HepG2 (cell line): ENCODE data around the gene COX15. TPM values are rescaled to one million over a fixed set of nuclear protein-coding genes. Genes with fewer than 3 reads are reported as not detected.

Experiments
- CREM ChIP-seq, 2 experiments: sonication (generic) in 1 of 2; formaldehyde crosslinking in 1 of 2; IDR thresholded peaks; 2 replicates each; pipeline versions ENCODE4 v1.4.0 to v1.6.1; 2016 to 2020; ENCODE audit warnings: antibody characterized with exemption in 1 of 2, mild to moderate bottlenecking in 1 of 2, missing genetic modification reagents in 1 of 2
- GPN1 ChIP-seq: sonication (generic); formaldehyde crosslinking; IDR thresholded peaks from 2 replicates; pipeline ENCODE4 v1.5.1; 2020; ENCODE audit warnings: missing genetic modification reagents, borderline replicate concordance
- MAF1 ChIP-seq: sonication (generic); formaldehyde crosslinking; IDR thresholded peaks from 2 replicates; pipeline ENCODE4 v1.5.0; 2020; ENCODE audit warnings: missing genetic modification reagents, borderline replicate concordance
- NAIF1 ChIP-seq: sonication (generic); formaldehyde crosslinking; IDR thresholded peaks from 2 replicates; pipeline ENCODE4 v1.5.0; 2020; ENCODE audit warnings: mild to moderate bottlenecking, missing genetic modification reagents, borderline replicate concordance
- PHF5A ChIP-seq: IDR thresholded peaks from one replicate; pipeline ENCODE4 v1.6.1; 2018; ENCODE audit warnings: low read depth, missing genetic modification reagents; ENCODE audit not compliant: unreplicated experiment
- PRDM15 ChIP-seq: sonication (generic); formaldehyde crosslinking; IDR thresholded peaks from 2 replicates; pipeline ENCODE4 v1.4.0; 2020; ENCODE audit warnings: missing genetic modification reagents
- PREB ChIP-seq: sonication (generic); formaldehyde crosslinking; IDR thresholded peaks from 2 replicates; pipeline ENCODE4 v1.4.0; 2020; ENCODE audit warnings: missing genetic modification reagents
- RBAK ChIP-seq: sonication (generic); formaldehyde crosslinking; IDR thresholded peaks from 2 replicates; pipeline ENCODE4 v1.5.1; 2020; ENCODE audit warnings: mild to moderate bottlenecking, missing genetic modification reagents
- RFXANK ChIP-seq: IDR thresholded peaks from 2 replicates; pipeline ENCODE4 v1.6.1; 2016
- SIN3A ChIP-seq: IDR thresholded peaks from 2 replicates; pipeline ENCODE4 v1.6.1; 2011; ENCODE audit warnings: low read depth, mild to moderate bottlenecking, control low read depth, low read length, borderline replicate concordance
- TAF1 ChIP-seq: sonication (generic); formaldehyde crosslinking; IDR thresholded peaks from 2 replicates; pipeline ENCODE4 v1.4.0; 2020; ENCODE audit warnings: missing genetic modification reagents
- TEAD2 ChIP-seq: sonication (generic); formaldehyde crosslinking; IDR thresholded peaks from 2 replicates; pipeline ENCODE4 v1.9.0; 2021; ENCODE audit warnings: missing genetic modification reagents
- ZMYM3 ChIP-seq: sonication (generic); formaldehyde crosslinking; IDR thresholded peaks from 2 replicates; pipeline ENCODE4 v1.5.1; 2020; ENCODE audit warnings: mild to moderate bottlenecking, missing genetic modification reagents
- ZNF33B ChIP-seq: sonication (generic); formaldehyde crosslinking; IDR thresholded peaks from 2 replicates; pipeline ENCODE4 v1.5.1; 2020; ENCODE audit warnings: mild to moderate bottlenecking, missing genetic modification reagents
- ZNF83 ChIP-seq: sonication (generic); formaldehyde crosslinking; IDR thresholded peaks from 2 replicates; pipeline ENCODE4 v1.4.0; 2020; ENCODE audit warnings: missing genetic modification reagents, mild to moderate bottlenecking, borderline replicate concordance
- polyA plus RNA-seq, 8 experiments: library from polyadenylated mRNA; depleted of rRNA in 3 of 8; stranded (reverse) in 7 of 8; unstranded in 1 of 8; fragments of >200 nt; fragmentation: Illumina TruSeq in 4 of 8; extraction: Trizol in 4 of 8; gene quantifications; 2 replicates each; pipeline versions ENCODE4 v1.2.1 to v1.2.3, GENCODE V29; 2011 to 2016; ENCODE audit warnings: low read depth in 4 of 8, missing spikeins in 1 of 8, mixed read lengths in 1 of 8; ENCODE audit not compliant: insufficient read depth in 1 of 8
- total RNA-seq, 5 experiments: library from RNA; depleted of rRNA; stranded (reverse); fragments of >200 nt; fragmentation: Illumina TruSeq; extraction: Trizol; gene quantifications; 2 replicates each; pipeline ENCODE4 v1.2.3, GENCODE V29; 2016; ENCODE audit warnings: low read depth in 1 of 5
- TF ChIP-seq, protein P1 (sequence below): sonication (generic); formaldehyde crosslinking; IDR thresholded peaks from 2 replicates; pipeline ENCODE4 v1.5.0; 2020; ENCODE audit warnings: mild to moderate bottlenecking, missing genetic modification reagents, moderate library complexity
- TF ChIP-seq, protein P2 (sequence below), 2 experiments: sonication (generic) in 1 of 2; formaldehyde crosslinking in 1 of 2; IDR thresholded peaks; 2 replicates each; pipeline versions ENCODE4 v1.4.0 to v1.6.1; 2016 to 2020; ENCODE audit warnings: borderline replicate concordance in 1 of 2, low read depth in 1 of 2, mild to moderate bottlenecking in 1 of 2, missing genetic modification reagents in 1 of 2

The COX15 gene
- total and polyA plus RNA-seq, 2 of the 13 experiments (the other 11 are each of a cell fraction or from before 2014, with no cell fraction given): 19.2 to 44.7 TPM

DNA sequence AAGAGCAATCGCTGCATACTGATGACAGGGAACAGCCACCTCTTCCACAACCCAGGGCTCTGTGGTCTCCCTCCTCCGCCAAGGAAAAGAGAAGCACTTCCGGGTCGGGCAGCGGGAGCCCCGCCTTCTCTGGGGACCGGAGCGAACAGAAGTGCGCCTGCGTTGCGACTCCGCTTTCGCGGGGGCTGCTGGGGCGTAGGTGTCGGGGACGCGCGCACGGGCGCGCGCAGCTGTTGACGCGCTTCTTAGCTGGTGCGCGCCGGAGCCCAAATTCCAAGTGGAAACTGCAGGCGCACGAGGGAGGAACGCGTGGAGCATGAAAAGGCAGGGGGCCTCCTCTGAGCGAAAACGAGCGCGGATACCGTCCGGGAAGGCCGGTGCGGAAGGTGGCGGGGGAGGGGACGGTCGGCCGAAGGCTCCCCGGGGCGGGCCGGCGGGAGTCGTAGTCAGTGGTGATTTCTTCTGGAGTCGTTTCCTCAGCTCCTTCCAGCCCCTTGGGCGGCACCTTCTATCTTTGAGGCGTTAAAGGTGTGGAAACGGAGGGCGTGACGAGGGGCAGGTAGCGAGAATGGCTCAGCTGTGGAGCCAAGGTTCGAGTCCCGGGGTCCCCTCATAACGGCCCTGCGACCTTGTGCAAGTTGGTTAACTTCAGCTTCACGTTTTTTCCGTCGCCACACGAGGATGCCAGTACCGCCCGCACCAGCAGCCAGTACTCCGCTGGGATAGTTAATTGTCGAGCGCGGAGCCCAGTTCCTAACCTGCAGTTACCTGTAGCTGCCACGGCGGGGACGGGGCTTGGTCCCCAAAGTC, at the start of gene COX15, which contains the start of gene CUTC (continued):
- TF ChIP-seq ZMYM3 (CRISPR knock-in tag) (no peak; the same call in 1 of the 2 replicates), CREM (IDR thresholded peaks at IDR 0.05) (no peak; the same call in 1 of the 2 replicates), CREM (CRISPR knock-in tag; IDR thresholded peaks at IDR 0.05) (no peak), ZNF83 (CRISPR knock-in tag) (no peak), PRDM15 (CRISPR knock-in tag) (no peak), TAF1 (CRISPR knock-in tag) (peak; percentile 82), SIN3A (peak; percentile 87; the same call in 1 of the 2 replicates), TEAD2 (CRISPR knock-in tag) (no peak; the same call in 1 of the 2 replicates), RFXANK (CRISPR knock-in tag) (no peak), PHF5A (CRISPR knock-in tag) (peak; percentile 10), MAF1 (no peak), NAIF1 (CRISPR knock-in tag) (peak; percentile 84; the same call in 1 of the 2 replicates), GPN1 (no peak), ZNF33B (CRISPR knock-in tag) (peak; percentile 68; the same call in 1 of the 2 replicates), PREB (no peak), RBAK (no peak)
- TF ChIP-seq, protein P1, sequence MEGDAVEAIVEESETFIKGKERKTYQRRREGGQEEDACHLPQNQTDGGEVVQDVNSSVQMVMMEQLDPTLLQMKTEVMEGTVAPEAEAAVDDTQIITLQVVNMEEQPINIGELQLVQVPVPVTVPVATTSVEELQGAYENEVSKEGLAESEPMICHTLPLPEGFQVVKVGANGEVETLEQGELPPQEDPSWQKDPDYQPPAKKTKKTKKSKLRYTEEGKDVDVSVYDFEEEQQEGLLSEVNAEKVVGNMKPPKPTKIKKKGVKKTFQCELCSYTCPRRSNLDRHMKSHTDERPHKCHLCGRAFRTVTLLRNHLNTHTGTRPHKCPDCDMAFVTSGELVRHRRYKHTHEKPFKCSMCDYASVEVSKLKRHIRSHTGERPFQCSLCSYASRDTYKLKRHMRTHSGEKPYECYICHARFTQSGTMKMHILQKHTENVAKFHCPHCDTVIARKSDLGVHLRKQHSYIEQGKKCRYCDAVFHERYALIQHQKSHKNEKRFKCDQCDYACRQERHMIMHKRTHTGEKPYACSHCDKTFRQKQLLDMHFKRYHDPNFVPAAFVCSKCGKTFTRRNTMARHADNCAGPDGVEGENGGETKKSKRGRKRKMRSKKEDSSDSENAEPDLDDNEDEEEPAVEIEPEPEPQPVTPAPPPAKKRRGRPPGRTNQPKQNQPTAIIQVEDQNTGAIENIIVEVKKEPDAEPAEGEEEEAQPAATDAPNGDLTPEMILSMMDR (CRISPR knock-in tag): peak; percentile 75
- TF ChIP-seq, protein P2, sequence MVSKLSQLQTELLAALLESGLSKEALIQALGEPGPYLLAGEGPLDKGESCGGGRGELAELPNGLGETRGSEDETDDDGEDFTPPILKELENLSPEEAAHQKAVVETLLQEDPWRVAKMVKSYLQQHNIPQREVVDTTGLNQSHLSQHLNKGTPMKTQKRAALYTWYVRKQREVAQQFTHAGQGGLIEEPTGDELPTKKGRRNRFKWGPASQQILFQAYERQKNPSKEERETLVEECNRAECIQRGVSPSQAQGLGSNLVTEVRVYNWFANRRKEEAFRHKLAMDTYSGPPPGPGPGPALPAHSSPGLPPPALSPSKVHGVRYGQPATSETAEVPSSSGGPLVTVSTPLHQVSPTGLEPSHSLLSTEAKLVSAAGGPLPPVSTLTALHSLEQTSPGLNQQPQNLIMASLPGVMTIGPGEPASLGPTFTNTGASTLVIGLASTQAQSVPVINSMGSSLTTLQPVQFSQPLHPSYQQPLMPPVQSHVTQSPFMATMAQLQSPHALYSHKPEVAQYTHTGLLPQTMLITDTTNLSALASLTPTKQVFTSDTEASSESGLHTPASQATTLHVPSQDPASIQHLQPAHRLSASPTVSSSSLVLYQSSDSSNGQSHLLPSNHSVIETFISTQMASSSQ (IDR thresholded peaks at IDR 0.05; ENCODE audit: low read depth): no peak
- TF ChIP-seq, protein P2 (CRISPR knock-in tag; IDR thresholded peaks at IDR 0.05; ENCODE audit: borderline replicate concordance): peak; percentile 50; the same call in 1 of the 2 replicates
